Activated T-cell treated with anti-CD3 and anti-CD28 coated beads, Interleukin-2, amount 50 U/mL, for 24 hours (primary cell): Measurements from ENCODE around the gene KATNB1.

ENCODE experiments used
- DNase-seq: peaks from one replicate; pipeline ENCODE4 v3.0.0-alpha.2; 2020
- H3K27ac Mint-ChIP-seq: 2 replicates; pipeline ENCODE4 v1.8.0; 2020; ENCODE audit warnings: mild to moderate bottlenecking, mixed read lengths
- H3K27me3 Mint-ChIP-seq: 2 replicates; pipeline ENCODE4 v1.8.0; 2020; ENCODE audit warnings: mixed read lengths
- H3K36me3 Mint-ChIP-seq: 2 replicates; pipeline ENCODE4 v1.8.0; 2020; ENCODE audit warnings: low read depth, mixed read lengths
- H3K4me1 Mint-ChIP-seq: 2 replicates; pipeline ENCODE4 v1.8.0; 2020; ENCODE audit warnings: low read depth, mixed read lengths
- H3K4me3 Mint-ChIP-seq: 2 replicates; pipeline ENCODE4 v1.8.0; 2020; ENCODE audit warnings: mild to moderate bottlenecking, moderate library complexity, mixed read lengths
- H3K9me3 Mint-ChIP-seq: 2 replicates; pipeline ENCODE4 v1.8.0; 2020; ENCODE audit warnings: mixed read lengths

KATNB1 gene

DNA sequence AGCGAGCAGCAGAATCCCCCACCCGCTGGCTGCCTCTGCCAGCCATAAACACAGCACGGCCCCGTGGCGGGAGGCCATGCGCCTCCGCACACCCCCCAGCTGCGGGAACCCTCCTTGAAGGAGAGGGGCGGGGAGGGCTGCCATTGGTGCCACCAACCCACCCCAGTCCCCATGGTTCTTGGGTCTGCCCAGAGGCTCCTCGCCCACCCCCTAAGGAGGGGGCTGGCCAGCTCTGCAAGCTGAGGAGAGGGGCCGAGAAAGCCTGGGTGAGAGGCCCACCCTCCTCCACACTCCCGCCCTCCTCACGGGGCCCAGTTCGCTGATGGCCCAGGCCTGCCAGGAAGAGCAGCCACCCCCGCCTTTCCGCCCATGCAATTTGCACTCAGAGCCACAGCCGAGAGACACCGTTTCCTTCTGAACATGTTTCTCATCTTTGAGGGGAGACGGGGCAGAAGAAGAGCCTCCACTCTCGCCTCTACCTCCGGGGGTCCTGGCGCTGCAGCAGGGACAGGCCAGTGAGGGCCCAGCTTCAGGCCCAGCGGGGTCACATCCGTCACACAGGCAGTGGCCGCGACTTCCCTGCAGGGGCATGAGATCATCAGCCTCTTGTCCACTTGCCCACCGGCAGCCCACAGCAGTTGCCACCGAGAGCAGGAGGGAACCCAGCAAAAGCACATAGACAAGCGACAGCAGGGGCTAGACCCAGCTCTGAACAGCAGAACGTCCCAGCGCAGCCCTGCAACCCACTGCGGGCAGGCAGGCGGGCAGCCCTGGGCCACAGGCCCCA is 23.0 kb downstream of the KATNB1 start:
- H3K27me3 Mint-ChIP-seq, result no peaks in the 10 kb centered on the region
- peaks cover 34% of the 10 kb centered on the region for H3K36me3 Mint-ChIP-seq
- H3K27ac Mint-ChIP-seq, result no peak overlapping the region
- no peaks in the 10 kb centered on the region for H3K9me3 Mint-ChIP-seq
- no peak for DNase-seq
- H3K4me1 Mint-ChIP-seq, result peaks cover 2% of the 10 kb centered on the region
- H3K4me3 Mint-ChIP-seq, result no peak overlapping the region

DNA sequence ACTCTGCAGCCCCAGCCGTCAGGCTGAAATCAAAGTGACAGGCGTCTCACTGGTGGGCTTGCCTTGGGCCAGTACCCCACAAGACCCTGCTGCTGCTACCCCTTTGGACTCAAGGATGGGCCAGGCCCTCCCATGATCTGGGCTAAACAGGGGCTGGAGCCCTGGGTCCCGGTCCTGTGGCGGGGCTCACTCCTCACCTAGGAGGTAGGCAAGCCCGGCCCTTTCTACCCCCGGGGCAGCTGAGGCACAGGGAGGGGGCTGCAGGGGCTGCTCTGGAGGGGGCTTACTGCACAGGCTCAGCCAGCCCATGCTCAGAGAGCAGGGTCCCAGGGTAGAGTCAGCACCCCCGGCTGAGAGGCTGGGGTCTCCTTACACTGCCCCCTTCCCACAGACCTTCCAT is 23.6 kb downstream of the KATNB1 start:
- H3K27ac Mint-ChIP-seq, result no peak overlapping the region
- peaks cover 2% of the 10 kb centered on the region for H3K4me1 Mint-ChIP-seq
- H3K27me3 Mint-ChIP-seq, result no peaks in the 10 kb centered on the region
- H3K9me3 Mint-ChIP-seq, result no peaks in the 10 kb centered on the region
- no peak for DNase-seq
- no peak overlapping the region for H3K4me3 Mint-ChIP-seq
- H3K36me3 Mint-ChIP-seq, result peaks cover 30% of the 10 kb centered on the region

- Mint-ChIP-seq H3K27me3 (no peaks in the 10 kb centered on the region), H3K4me3 (no peak overlapping the region), H3K36me3 (peaks cover 24% of the 10 kb centered on the region), H3K27ac (no peak overlapping the region), H3K9me3 (no peaks in the 10 kb centered on the region), H3K4me1 (peaks cover 2% of the 10 kb centered on the region)
- no peak for DNase-seq
These were observed 24.2 kb downstream of the KATNB1 start for GRCh38 chr16:57759541-57760356.

DNA sequence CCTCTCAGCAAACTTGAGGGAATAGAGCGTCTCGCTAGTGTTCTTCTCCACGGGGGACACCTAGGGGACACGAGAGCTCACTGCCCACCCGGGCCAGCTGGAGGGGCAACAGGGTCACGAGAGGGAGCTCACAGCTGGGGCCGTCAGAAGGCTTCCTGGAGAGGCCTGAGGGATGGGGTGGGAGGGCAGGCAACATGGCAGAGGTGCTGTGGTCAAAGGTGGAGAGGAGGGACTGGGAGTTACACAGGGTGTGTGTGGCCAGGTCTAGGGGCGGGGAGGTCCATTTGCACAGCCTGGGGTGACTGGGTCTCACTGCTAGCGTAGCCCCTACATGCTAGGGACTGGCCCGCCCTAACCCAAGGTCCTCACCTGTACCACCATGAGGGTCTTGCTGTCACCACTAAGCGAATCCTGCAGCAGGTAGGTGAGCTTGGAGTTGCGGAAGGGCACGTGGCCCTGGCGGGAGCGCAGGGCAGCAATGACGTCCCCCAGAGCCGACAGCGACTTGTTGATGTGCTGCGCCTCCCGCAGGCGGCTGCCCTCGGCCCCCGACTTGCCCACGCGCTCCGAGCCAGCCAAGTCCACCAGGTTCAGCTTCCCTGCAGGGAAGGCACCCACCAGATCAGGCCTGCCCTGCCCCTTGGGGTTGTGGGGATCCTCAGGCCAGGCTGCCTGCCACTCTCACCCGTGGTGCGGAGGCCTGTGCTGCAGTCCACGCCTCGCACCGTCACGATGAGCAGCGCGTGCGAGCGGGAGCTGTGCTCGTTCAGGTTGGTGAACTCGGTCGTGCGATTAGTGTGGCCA is 25.0 kb downstream of the KATNB1 start:
- Mint-ChIP-seq H3K36me3 (peaks cover 15% of the 10 kb centered on the region), H3K4me1 (peaks cover 2% of the 10 kb centered on the region), H3K27ac (no peak overlapping the region), H3K9me3 (no peaks in the 10 kb centered on the region), H3K27me3 (no peaks in the 10 kb centered on the region), H3K4me3 (no peak overlapping the region)
- no peak for DNase-seq

DNA sequence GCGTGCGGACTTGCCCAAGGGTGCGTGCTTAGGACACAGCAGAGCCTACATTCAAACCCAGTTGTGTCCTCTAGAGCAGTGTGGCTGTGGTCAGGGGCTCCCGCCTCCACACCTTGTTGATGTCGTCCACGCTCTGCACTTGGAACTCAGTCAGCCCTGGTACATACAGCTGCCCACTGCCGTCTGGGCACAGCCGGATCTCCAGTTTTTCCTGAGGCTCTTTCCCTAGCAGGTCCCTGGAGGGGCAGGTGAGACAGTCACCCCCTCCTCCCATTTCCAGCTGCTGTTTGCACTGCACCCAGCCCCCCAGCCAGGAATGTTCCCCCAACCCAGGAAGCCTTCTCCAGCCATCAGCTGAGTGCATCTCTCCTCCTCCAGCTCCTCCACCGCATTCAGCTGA is 25.7 kb downstream of the KATNB1 start:
- Mint-ChIP-seq H3K4me3 (no peak overlapping the region), H3K27ac (no peak overlapping the region), H3K27me3 (no peaks in the 10 kb centered on the region), H3K4me1 (peaks cover 2% of the 10 kb centered on the region), H3K36me3 (peaks cover 8% of the 10 kb centered on the region), H3K9me3 (no peaks in the 10 kb centered on the region)
- no peak for DNase-seq

- Mint-ChIP-seq H3K36me3 (peaks cover 7% of the 10 kb centered on the region), H3K9me3 (no peaks in the 10 kb centered on the region), H3K27me3 (no peaks in the 10 kb centered on the region), H3K4me1 (peaks cover 2% of the 10 kb centered on the region), H3K27ac (no peak overlapping the region), H3K4me3 (no peak overlapping the region)
- no peak for DNase-seq
These were observed 26.4 kb downstream of the KATNB1 start for GRCh38 chr16:57761957-57762356.

DNA sequence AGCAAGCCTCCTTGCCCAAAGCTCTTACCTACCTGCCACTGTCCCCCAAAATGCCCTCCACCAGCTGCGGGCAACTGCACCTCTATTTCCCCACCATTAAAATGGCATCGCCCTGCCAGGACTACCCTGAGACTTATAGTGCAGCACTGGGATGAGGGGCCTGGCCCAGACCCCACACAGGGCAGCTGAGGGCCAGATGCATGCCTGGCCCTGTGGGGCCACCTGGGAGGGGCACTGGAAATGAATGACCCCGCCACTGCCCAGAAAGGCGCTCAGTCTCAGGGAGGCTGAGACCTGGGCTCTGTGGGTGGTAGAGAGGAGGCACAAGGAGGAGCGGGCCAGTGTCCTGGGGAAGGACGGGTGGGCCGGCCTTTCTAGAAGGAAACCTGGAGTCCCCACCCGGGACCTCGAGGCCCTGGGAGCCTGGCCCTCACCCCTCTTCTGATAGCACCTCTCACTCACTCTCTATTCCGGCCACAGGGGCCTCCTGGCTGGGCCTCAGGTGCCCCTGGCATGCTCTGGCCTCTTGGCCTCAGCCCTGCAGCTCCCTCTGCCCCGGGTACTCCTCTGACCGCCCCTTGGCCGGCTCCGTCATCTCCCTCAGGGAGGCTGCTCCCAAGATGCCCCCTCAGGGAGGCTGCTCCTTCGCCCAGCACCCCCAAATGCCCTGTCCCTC is 26.9 kb downstream of the KATNB1 start:
- H3K4me3 Mint-ChIP-seq, result no peak overlapping the region

GRCh38 chr16:57763285-57764005 is 27.9 kb downstream of the KATNB1 start:
- Mint-ChIP-seq H3K4me3 (no peak overlapping the region), H3K27ac (no peak overlapping the region), H3K9me3 (no peaks in the 10 kb centered on the region), H3K4me1 (peaks cover 2% of the 10 kb centered on the region), H3K27me3 (no peaks in the 10 kb centered on the region), H3K36me3 (peaks cover 4% of the 10 kb centered on the region)
- DNase-seq, result no peak

More for the DNA sequence above, 26.9 kb downstream of the KATNB1 start:
- Mint-ChIP-seq H3K4me1 (peaks cover 2% of the 10 kb centered on the region), H3K36me3 (peaks cover 5% of the 10 kb centered on the region), H3K27me3 (no peaks in the 10 kb centered on the region), H3K27ac (no peak overlapping the region), H3K9me3 (no peaks in the 10 kb centered on the region)
- DNase-seq, result no peak

GRCh38 chr16:57764006-57764340 is 28.4 kb downstream of the KATNB1 start:
- Mint-ChIP-seq H3K4me1 (no peaks in the 10 kb centered on the region), H3K27me3 (no peaks in the 10 kb centered on the region), H3K4me3 (no peak overlapping the region), H3K36me3 (no peaks in the 10 kb centered on the region), H3K9me3 (no peaks in the 10 kb centered on the region), H3K27ac (no peak overlapping the region)
- no peak for DNase-seq

DNA sequence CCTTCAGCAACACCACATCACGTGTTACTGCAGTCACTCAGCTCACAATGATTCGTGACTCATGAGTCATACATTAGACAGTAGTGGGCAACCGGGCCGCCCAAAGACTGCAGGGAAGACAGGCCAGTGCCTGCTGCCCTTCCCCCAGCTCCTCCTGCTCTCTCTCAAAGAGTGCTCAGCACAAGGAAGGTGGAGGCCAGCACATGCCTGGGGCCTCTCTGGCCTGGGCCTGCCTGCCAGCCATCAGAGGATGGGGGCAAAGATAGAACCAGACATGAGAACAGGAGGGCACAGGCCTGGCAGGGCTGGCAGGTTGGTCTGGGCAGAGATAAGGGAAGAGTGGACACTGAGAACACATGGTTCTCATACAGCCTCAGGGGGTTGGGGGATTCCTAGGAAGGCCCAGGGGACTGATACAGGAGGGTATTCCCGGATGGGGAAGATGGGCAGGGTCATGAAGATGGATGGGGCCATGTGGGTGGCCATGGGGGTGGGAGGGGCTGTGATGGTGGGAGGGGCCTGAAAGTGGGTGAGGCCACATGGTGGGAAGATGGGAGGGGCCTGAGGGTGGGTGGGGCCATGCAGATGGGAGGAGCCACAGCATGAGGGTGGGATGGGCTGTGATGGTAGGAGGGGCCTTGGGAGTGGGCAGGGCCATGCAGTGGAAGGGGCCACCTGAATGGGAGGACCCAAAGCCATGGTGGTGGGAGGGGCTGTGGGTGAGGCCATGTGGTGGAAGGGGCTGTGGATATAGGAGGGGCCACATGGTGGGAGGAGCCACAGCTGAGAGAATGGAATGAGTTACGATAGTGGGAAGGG is 29.0 kb downstream of the KATNB1 start:
- H3K36me3 Mint-ChIP-seq, result no peaks in the 10 kb centered on the region
- peak; percentile 49 for DNase-seq

DNA sequence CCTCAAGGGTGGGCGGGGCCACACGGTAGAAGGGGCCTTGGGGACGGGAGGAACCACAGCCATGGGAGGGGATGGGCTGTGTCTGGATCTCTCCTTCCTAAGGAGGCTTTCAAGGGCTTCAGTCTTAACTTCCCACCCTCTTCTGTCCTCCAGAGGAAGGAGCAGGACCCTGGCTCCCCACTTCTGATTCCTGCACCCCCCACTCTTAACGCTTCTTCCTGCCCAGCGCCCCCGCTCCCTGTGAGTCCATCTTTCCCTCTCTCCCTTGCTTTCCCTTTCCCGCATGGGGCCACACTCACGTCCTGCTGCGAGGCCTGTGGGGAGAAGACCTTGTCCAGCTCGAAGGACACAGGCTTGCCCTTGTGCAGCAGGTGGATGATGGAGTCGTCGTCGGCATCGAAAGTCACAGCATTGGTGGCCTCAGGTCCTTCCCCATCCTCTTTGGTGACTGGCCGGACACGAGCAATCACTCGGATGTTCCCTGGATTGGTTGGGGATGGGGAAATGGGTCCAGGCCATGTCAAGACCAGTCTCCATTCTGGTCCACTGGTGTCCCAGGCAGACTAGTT is 29.7 kb downstream of the KATNB1 start:
- no peaks in the 10 kb centered on the region for H3K4me1 Mint-ChIP-seq
- no peaks in the 10 kb centered on the region for H3K9me3 Mint-ChIP-seq
- no peaks in the 10 kb centered on the region for H3K36me3 Mint-ChIP-seq
- H3K27ac Mint-ChIP-seq, result no peak overlapping the region
- H3K27me3 Mint-ChIP-seq, result no peaks in the 10 kb centered on the region
- no peak for DNase-seq
- no peak overlapping the region for H3K4me3 Mint-ChIP-seq

More for the DNA sequence above, 29.0 kb downstream of the KATNB1 start:
- Mint-ChIP-seq H3K9me3 (no peaks in the 10 kb centered on the region), H3K27ac (peak overlapping the region; percentile 10), H3K27me3 (no peaks in the 10 kb centered on the region), H3K4me1 (no peaks in the 10 kb centered on the region), H3K4me3 (no peak overlapping the region)

GRCh38 chr16:57766714-57767348 is 31.3 kb downstream of the KATNB1 start:
- DNase-seq, result no peak
- Mint-ChIP-seq H3K4me1 (no peaks in the 10 kb centered on the region), H3K27ac (no peak overlapping the region), H3K4me3 (no peak overlapping the region), H3K9me3 (no peaks in the 10 kb centered on the region), H3K36me3 (no peaks in the 10 kb centered on the region), H3K27me3 (no peaks in the 10 kb centered on the region)
